HG02571 (cell line): ENCODE results near the gene FGF1.

ENCODE experiments used
- ATAC-seq: cut with Tn5 transposase; IDR thresholded peaks from one replicate; pipeline ENCODE4 v1.9.1; 2021; ENCODE audit warnings: mild to moderate bottlenecking, moderate library complexity; ENCODE audit not compliant: unreplicated experiment

Gene FGF1

GRCh38 chr5:142644640-142645361 is 41.1 kb downstream of the FGF1 start:
- no peak for ATAC-seq

DNA sequence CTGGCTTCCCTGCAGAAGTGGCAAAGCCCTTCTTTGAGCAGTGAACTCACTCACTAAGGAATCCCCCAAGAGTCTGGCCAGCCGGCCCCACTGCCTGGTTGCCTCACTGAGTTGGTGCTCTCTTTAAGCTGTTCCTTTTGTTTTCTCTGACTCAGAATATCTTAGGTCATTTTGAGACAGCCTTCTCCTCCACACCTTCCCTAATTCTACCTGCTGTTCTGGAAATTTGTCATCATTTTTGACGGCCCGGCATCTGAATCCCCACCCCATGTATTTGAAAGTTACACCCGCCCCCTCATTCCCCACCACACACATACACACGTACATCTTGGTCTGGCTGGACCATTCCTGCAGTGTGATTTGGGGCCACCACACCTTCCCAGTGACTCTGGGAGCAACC is 41.8 kb downstream of the FGF1 start:
- ATAC-seq: no peak

- no peak for ATAC-seq
Measured at GRCh38 chr5:142643634-142644033, 42.3 kb downstream of the FGF1 start.

DNA sequence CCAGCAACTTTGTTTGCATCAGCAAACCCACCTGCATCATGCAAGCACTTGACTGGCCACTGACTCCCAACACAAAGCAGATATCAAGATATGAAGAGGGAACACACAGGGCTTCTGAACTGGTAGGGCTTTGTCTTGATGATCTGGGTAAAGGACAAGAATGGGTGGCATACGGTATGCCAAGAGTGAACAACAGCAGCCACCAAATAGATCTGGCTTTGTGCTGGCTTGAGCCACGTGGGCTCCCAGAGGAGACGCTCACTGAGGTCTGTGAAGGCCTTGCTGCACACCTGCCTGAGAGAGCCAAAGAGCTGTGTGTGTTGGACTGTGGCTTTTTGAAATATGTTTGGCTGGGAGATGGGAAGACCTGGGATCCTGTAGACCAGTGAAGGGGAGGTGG is 43.5 kb downstream of the FGF1 start:
- ATAC-seq: no peak

DNA sequence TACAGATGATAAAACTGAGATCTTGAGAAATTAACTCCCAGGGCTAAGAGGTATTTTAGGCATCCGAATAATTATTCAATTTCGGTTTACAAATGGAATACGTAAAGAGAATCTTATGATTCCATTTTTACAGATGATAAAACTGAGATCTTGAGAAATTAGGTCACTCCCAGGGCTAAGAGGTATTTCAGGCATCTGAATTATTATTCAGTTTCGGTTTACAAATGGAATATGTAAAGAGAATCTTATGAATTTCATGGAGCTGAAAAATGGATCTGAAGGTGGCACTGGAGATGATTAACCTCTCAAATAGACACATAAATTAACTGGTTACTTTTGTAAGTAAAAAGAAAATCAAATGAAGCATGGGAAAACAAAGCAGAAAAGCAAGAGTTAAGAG is 44.2 kb downstream of the FGF1 start:
- no peak for ATAC-seq

DNA sequence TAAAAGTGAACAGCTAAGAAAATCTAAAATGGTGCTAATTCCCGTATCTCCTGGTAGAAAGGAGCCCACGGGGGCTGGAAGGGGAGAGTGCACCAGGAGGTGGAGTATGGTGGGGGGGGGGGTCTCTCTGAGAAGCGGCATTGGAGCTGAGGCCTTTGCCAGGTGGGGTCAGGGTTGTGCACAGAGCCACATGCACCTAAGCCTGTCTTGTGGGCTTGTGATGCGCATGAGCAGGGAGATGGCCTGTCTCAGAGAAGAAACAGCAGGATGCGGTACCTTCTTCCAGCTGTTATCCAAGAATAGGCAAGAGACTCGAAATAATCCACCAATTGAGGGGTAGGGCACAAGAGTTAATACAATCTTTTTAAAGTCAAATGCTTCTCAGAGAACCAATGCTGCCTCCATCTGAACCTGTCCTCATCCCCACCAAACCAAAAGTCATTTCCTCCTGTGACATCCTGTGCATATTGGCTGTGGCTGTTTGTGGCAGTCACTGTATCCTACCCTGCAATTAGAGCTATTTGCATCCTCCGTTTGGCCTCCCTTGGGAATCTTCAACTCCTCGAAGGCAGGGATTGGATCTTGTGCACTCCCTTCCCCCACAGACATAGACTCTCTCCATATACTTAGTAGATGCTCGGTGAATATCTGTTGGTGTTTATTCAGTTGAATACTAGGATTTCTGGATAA is 45.4 kb downstream of the FGF1 start:
- ATAC-seq: no peak

DNA sequence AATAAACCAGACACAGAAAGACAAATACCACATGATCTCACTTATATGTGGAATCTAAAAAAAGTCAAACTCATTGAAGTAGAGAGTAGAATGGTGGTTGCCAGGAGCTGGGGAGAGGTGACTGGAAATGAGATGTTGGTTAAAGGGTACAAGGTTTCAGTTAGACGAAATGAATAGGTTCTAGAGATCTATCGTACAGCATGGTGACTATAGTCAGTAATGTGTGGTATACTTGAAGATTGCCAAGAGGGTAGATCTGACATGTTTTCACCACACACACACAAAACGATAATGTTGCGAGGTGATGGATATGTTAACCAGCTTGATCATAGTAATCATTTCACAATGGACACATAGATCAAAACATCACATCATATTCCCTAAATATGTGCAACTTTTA is 46.4 kb downstream of the FGF1 start:
- no peak for ATAC-seq

GRCh38 chr5:142637871-142638270 is 48.0 kb downstream of the FGF1 start:
- no peak for ATAC-seq

DNA sequence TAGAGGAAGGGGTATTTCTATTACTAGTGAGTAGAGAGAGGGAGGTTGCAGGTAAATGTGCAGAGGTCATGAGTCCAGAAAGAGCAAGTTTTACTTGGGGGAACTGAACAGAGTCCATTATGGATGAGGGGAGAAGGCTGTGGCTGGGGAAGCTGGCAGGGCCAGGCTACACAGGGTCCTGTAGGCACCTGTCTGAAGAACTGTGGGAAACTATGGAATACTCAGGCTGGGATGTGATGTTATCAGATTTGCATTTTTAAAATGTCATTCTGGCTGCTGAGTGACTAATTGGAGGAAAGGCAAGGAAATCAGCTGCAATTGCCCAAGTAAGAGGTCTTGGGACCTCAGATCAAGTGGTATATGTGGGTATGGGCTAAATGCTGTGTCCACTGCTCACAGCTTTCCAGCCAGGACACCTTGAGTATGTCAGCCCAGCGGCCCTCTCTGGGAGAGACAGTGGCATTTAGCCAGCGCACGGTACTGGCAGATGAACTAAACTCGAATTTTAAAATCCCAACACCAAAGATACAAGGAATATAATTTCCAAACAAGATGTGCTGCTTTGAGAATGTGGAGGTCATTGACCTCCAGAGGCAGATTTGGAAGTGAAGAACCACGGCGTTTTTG is 49.1 kb downstream of the FGF1 start:
- ATAC-seq: no peak

DNA sequence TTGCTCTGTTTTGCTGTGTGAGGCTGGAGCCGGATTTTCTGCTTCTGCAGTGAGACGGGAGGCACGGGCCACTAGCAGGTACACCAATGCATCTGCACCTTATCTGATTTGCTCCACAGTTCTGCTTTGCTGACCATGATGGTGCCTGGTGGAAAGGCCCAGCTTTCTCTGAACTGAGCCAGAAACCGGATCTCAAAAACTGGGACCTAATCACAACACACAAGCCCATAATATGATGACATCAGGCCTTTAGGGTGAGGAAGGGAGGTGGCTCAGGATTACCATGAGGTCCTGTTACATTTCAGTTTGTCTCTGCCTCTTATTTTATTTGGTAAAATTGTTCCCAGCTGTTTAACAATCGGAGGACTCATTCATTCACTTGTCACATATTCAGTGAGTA is 49.8 kb downstream of the FGF1 start:
- no peak for ATAC-seq

GRCh38 chr5:142634216-142635011 is 51.5 kb downstream of the FGF1 start:
- no peak for ATAC-seq

GRCh38 chr5:142630927-142631539 is 54.9 kb downstream of the FGF1 start:
- no peak for ATAC-seq

DNA sequence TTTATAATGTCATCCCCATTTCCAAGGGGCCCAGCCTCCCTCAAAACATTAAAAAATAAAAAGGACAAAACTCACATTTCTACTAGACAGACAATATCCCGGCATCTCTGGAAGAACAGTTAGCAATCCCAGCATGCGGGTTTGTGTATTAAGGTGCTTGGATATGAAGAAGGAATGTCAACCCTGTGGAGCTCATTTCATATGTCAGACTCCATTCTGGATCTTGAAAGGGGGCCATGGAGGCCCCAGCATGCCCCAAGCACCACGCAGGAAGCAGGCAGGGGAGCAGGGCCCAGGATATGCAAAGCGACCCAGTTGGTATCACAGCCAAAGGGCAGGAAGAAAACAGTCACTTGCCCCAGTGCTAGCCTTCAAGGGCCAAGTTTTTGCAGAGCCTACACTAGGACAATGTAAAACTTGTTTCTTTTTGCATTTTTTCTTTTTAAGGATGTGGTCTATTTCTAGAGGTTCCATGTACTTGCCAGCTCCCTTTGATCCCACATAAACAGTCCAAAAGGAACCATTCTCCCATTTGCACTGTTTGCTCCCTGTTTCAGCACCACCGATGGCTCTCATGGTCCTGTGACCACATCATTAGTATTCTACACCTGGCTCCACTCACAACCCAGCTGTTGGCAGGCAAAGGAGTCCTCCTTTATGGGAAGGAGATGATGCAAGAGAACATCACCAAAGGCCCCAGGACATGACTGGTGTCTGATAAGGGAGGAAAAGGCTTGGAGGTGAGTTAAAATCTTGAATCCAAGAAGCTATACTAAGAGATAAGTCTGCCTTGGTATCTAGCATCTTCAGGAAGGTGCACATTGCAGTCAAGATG is 58.3 kb downstream of the FGF1 start:
- no peak for ATAC-seq

- no peak for ATAC-seq
Measured at GRCh38 chr5:142626786-142627185, 59.1 kb downstream of the FGF1 start.

DNA sequence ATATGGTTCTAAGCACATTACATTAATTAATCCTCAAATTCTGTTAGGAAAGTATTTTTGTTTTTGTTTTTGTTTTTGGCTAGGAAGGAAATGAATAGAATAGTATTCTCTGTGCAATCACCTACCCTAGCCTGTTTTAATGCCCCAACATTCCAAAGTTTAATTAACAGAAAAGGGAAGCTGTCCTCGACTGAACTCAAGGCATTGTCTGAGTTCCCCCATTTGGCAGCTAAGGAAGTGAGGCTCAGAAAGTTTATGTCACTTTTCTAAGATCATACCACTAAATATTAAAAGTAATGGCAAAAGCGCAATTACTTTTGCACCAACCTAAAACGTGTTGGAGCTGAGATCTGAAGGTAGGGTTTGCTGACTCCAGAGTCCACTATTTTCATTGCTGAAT is 59.8 kb downstream of the FGF1 start:
- ATAC-seq: no peak

- no peak for ATAC-seq
Measured at GRCh38 chr5:142621227-142621626, 64.7 kb downstream of the FGF1 start.

GRCh38 chr5:142619815-142620214 is 66.1 kb downstream of the FGF1 start:
- ATAC-seq: no peak

- no peak for ATAC-seq
Measured at GRCh38 chr5:142618130-142618523, 67.8 kb downstream of the FGF1 start.

DNA sequence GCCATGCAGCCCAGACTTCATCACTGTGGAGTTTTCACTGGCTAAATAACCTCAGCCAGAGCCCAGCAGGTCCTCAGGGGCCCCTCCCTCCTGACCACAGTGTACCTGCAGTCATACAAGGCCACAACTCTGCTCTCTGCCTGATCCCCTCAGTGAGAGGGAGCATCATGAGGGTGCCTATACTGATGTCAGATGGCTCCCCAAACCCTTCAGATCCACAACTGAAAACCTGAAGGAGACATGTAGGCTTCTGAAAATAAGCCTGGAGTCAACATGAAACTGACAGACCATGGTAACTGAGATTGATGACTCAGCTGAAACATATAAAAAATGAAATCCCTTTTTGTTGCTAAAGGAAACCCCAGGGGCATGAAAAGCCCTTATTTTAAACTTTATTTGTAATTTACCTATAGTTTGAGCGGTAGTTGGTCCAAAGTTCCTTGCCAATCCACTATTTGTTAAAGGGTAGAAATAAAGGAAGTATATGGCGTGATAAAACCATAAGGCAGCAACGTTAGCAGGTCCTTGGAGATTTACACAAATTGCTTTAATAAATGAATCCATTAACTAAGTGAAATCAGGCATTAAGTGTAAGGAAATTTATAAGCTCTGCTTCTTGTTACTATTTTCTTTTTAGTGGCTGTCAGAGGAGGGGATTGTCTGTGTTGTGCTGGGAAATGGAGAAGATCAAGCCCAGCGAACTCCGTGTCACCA is 68.3 kb downstream of the FGF1 start:
- ATAC-seq: no peak

DNA sequence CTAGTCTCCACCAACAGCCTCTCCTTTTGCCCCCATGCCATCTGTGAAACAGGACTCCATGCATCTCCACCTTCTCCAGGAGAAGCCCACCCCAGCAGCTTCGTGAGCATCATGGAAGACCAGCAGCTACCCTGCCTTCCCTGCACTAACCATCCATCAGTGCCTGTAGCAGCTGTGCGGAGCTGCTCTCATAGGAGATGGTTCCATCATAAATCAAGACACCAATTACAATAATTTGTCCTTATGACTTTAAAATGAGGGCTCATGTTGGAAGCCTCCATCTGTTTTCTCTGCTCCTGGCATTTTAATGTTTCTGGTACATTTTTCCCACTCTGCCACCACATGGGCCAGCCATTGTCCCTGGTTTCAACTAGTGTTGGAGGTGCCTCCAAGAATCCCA is 69.9 kb downstream of the FGF1 start:
- ATAC-seq: no peak
